HG02970 (cell line): ENCODE data around the gene ZNF318.
"Not testable (repeated sequence)": the region's sequence is repeated elsewhere in the genome, so short reads cannot be mapped to it uniquely, and the experiment has no call there.

ENCODE experiments used
- ATAC-seq: cut with Tn5 transposase; IDR thresholded peaks from one replicate; pipeline ENCODE4 v1.9.1; 2021; ENCODE audit warnings: mild to moderate bottlenecking, moderate library complexity, moderate number of reproducible peaks; ENCODE audit not compliant: unreplicated experiment, low FRiP score

ZNF318 gene

GRCh38 chr6:43390753-43391439, 21.4 kb upstream of the ZNF318 start:
- not testable (repeated sequence) for ATAC-seq

- no peak for ATAC-seq
Measured at GRCh38 chr6:43389730-43390295, 20.4 kb upstream of the ZNF318 start.

- ATAC-seq = no peak
Measured at GRCh38 chr6:43386492-43386891, 17.0 kb upstream of the ZNF318 start.

- ATAC-seq = no peak
Measured at GRCh38 chr6:43383021-43383667, 13.7 kb upstream of the ZNF318 start.

- ATAC-seq = not testable (repeated sequence)
Measured at GRCh38 chr6:43380858-43381257, 11.4 kb upstream of the ZNF318 start.

- no peak for ATAC-seq
Measured at GRCh38 chr6:43378631-43379030, 9.2 kb upstream of the ZNF318 start.

- ATAC-seq = no peak
Measured at GRCh38 chr6:43377710-43378229, 8.3 kb upstream of the ZNF318 start.

- ATAC-seq = no peak
Measured at GRCh38 chr6:43376551-43376981, 7.1 kb upstream of the ZNF318 start.

GRCh38 chr6:43375693-43376092, 6.2 kb upstream of the ZNF318 start:
- no peak for ATAC-seq

- ATAC-seq = no peak
Measured at GRCh38 chr6:43373252-43373875, 3.9 kb upstream of the ZNF318 start.

- ATAC-seq = not testable (repeated sequence)
Measured at GRCh38 chr6:43370003-43370580, 645 bp upstream of the ZNF318 start.

- peak; percentile 1 for ATAC-seq
Measured at GRCh38 chr6:43368259-43369160, 937 bp downstream of the ZNF318 start.

- ATAC-seq = no peak
Measured at GRCh38 chr6:43367245-43367984, 2.0 kb downstream of the ZNF318 start.

- no peak for ATAC-seq
Measured at GRCh38 chr6:43361269-43361668, 8.2 kb downstream of the ZNF318 start.

GRCh38 chr6:43359831-43360230, 9.6 kb downstream of the ZNF318 start:
- ATAC-seq = no peak

GRCh38 chr6:43359381-43359780, 10.1 kb downstream of the ZNF318 start:
- no peak for ATAC-seq

GRCh38 chr6:43355862-43356590, 13.4 kb downstream of the ZNF318 start:
- no peak for ATAC-seq

GRCh38 chr6:43351951-43352350, 17.5 kb downstream of the ZNF318 start:
- ATAC-seq = not testable (repeated sequence)
